Stromal cell of bone marrow (primary cell): ENCODE measurements around the gene CHST3.
"Not testable (repeated sequence)": the region's sequence is repeated elsewhere in the genome, so short reads cannot be mapped to it uniquely, and the experiment has no call there.

Experiments
- DNase-seq: peaks from one replicate; pipeline ENCODE4 v3.0.0-alpha.2; 2012; ENCODE audit warnings: low read depth

The CHST3 gene

GRCh38 chr10:71973777-71974488 is 9.7 kb downstream of the CHST3 start:
- DNase-seq = no peak

- DNase-seq = peak; percentile 69
These were observed 10.4 kb downstream of the CHST3 start for GRCh38 chr10:71974489-71975021.

- no peak for DNase-seq
These were observed 11.1 kb downstream of the CHST3 start for GRCh38 chr10:71975087-71975870.

GRCh38 chr10:71975871-71976725 is 11.9 kb downstream of the CHST3 start:
- DNase-seq = peak; percentile 97

- not testable (repeated sequence) for DNase-seq
These were observed 13.4 kb downstream of the CHST3 start for GRCh38 chr10:71977614-71977903.

- no peak for DNase-seq
These were observed 14.3 kb downstream of the CHST3 start for GRCh38 chr10:71978476-71978875.

- DNase-seq = no peak
These were observed 14.9 kb downstream of the CHST3 start for GRCh38 chr10:71978988-71979691.

- DNase-seq = no peak
These were observed 15.5 kb downstream of the CHST3 start for GRCh38 chr10:71979692-71980062.

- no peak for DNase-seq
These were observed 16.2 kb downstream of the CHST3 start for GRCh38 chr10:71980181-71981014.

- DNase-seq = peak; percentile 54
These were observed 17.1 kb downstream of the CHST3 start for GRCh38 chr10:71981015-71981875.

- no peak for DNase-seq
These were observed 17.7 kb downstream of the CHST3 start for GRCh38 chr10:71981876-71982230.

GRCh38 chr10:71982269-71983178 is 18.3 kb downstream of the CHST3 start:
- no peak for DNase-seq

GRCh38 chr10:71984126-71984808 is 20.1 kb downstream of the CHST3 start:
- DNase-seq = no peak

- DNase-seq = no peak
These were observed 20.7 kb downstream of the CHST3 start for GRCh38 chr10:71984809-71985388.

- peak; percentile 63 for DNase-seq
These were observed 21.5 kb downstream of the CHST3 start for GRCh38 chr10:71985542-71986250.

GRCh38 chr10:71988895-71989294 is 24.7 kb downstream of the CHST3 start:
- DNase-seq = not testable (repeated sequence)
